HepG2 (cell line): ENCODE results near the gene GFER. TPM values are rescaled to one million over a fixed set of nuclear protein-coding genes. Genes with fewer than 3 reads are reported as not detected.

ENCODE experiments used
- BATF2 ChIP-seq: sonication (generic); formaldehyde crosslinking; IDR thresholded peaks from 2 replicates; pipeline ENCODE4 v1.8.0; 2022; ENCODE audit warnings: mild to moderate bottlenecking, missing genetic modification reagents, moderate library complexity
- FOXM1 ChIP-seq: sonication (generic); formaldehyde crosslinking; IDR thresholded peaks from 2 replicates; pipeline ENCODE4 v1.5.0; 2020; ENCODE audit warnings: missing genetic modification reagents
- HOXA5 ChIP-seq: sonication (generic); formaldehyde crosslinking; IDR thresholded peaks from 2 replicates; pipeline ENCODE4 v1.4.0; 2020; ENCODE audit warnings: missing genetic modification reagents
- KAT7 ChIP-seq: IDR thresholded peaks from 2 replicates; pipeline ENCODE4 v1.6.1; 2018; ENCODE audit warnings: borderline replicate concordance, missing compliant biosample characterization
- PAF1 ChIP-seq: IDR thresholded peaks from 2 replicates; pipeline ENCODE4 v1.6.1; 2016; ENCODE audit warnings: missing genetic modification reagents, missing compliant biosample characterization
- SMYD3 ChIP-seq: sonication (generic); formaldehyde crosslinking; IDR thresholded peaks from 2 replicates; pipeline ENCODE4 v1.8.1; 2023; ENCODE audit warnings: mild to moderate bottlenecking, missing genetic modification reagents
- TFAP4 ChIP-seq: sonication (generic); IDR thresholded peaks from 2 replicates; pipeline ENCODE4 v1.6.1; 2016; ENCODE audit warnings: low read depth, borderline replicate concordance
- ZNF446 ChIP-seq: sonication (generic); formaldehyde crosslinking; IDR thresholded peaks from 2 replicates; pipeline ENCODE4 v1.5.0; 2020; ENCODE audit warnings: mild to moderate bottlenecking, missing genetic modification reagents
- ZNF563 ChIP-seq: sonication (generic); formaldehyde crosslinking; IDR thresholded peaks from 2 replicates; pipeline ENCODE4 v1.8.0; 2022; ENCODE audit warnings: mild to moderate bottlenecking, moderate library complexity, missing genetic modification reagents
- ZNF703 ChIP-seq: sonication (generic); formaldehyde crosslinking; IDR thresholded peaks from 2 replicates; pipeline ENCODE4 v1.5.1; 2020; ENCODE audit warnings: missing genetic modification reagents, mild to moderate bottlenecking, moderate library complexity, borderline replicate concordance
- ZNF710 ChIP-seq: sonication (generic); formaldehyde crosslinking; IDR thresholded peaks from 2 replicates; pipeline ENCODE4 v1.5.0; 2020; ENCODE audit warnings: mild to moderate bottlenecking, missing genetic modification reagents, borderline replicate concordance
- ZNF746 ChIP-seq: sonication (generic); formaldehyde crosslinking; IDR thresholded peaks from 2 replicates; pipeline ENCODE4 v1.8.0; 2022; ENCODE audit warnings: mild to moderate bottlenecking, missing genetic modification reagents
- ZNF770 ChIP-seq: sonication (generic); formaldehyde crosslinking; IDR thresholded peaks from 2 replicates; pipeline ENCODE4 v1.5.0; 2020; ENCODE audit warnings: mild to moderate bottlenecking, missing genetic modification reagents
- ZNF792 ChIP-seq: IDR thresholded peaks from 2 replicates; pipeline ENCODE4 v1.6.1; 2016
- ZNF883 ChIP-seq: sonication (generic); formaldehyde crosslinking; IDR thresholded peaks from 2 replicates; pipeline ENCODE4 v1.5.1; 2020; ENCODE audit warnings: mild to moderate bottlenecking, missing genetic modification reagents; ENCODE audit errors: not compliant biosample characterization
- polyA plus RNA-seq, 8 experiments: library from polyadenylated mRNA; depleted of rRNA in 3 of 8; stranded (reverse) in 7 of 8; unstranded in 1 of 8; fragments of >200 nt; fragmentation: Illumina TruSeq in 4 of 8; extraction: Trizol in 4 of 8; gene quantifications; 2 replicates each; pipeline versions ENCODE4 v1.2.1 to v1.2.3, GENCODE V29; 2011 to 2016; ENCODE audit warnings: low read depth in 4 of 8, missing spikeins in 1 of 8, mixed read lengths in 1 of 8; ENCODE audit not compliant: insufficient read depth in 1 of 8
- total RNA-seq, 5 experiments: library from RNA; depleted of rRNA; stranded (reverse); fragments of >200 nt; fragmentation: Illumina TruSeq; extraction: Trizol; gene quantifications; 2 replicates each; pipeline ENCODE4 v1.2.3, GENCODE V29; 2016; ENCODE audit warnings: low read depth in 1 of 5
- TF ChIP-seq, protein P1 (sequence below): sonication (generic); formaldehyde crosslinking; IDR thresholded peaks from 2 replicates; pipeline ENCODE4 v1.5.0; 2020; ENCODE audit warnings: missing genetic modification reagents, mild to moderate bottlenecking, borderline replicate concordance
- TF ChIP-seq, protein P2 (sequence below): sonication (generic); formaldehyde crosslinking; IDR thresholded peaks from 2 replicates; pipeline ENCODE4 v1.4.0; 2020; ENCODE audit warnings: missing genetic modification reagents, borderline replicate concordance

The GFER gene
- total and polyA plus RNA-seq, 2 of the 13 experiments (the other 11 are each of a cell fraction or from before 2014, with no cell fraction given), result 28.6 to 71.7 TPM

DNA sequence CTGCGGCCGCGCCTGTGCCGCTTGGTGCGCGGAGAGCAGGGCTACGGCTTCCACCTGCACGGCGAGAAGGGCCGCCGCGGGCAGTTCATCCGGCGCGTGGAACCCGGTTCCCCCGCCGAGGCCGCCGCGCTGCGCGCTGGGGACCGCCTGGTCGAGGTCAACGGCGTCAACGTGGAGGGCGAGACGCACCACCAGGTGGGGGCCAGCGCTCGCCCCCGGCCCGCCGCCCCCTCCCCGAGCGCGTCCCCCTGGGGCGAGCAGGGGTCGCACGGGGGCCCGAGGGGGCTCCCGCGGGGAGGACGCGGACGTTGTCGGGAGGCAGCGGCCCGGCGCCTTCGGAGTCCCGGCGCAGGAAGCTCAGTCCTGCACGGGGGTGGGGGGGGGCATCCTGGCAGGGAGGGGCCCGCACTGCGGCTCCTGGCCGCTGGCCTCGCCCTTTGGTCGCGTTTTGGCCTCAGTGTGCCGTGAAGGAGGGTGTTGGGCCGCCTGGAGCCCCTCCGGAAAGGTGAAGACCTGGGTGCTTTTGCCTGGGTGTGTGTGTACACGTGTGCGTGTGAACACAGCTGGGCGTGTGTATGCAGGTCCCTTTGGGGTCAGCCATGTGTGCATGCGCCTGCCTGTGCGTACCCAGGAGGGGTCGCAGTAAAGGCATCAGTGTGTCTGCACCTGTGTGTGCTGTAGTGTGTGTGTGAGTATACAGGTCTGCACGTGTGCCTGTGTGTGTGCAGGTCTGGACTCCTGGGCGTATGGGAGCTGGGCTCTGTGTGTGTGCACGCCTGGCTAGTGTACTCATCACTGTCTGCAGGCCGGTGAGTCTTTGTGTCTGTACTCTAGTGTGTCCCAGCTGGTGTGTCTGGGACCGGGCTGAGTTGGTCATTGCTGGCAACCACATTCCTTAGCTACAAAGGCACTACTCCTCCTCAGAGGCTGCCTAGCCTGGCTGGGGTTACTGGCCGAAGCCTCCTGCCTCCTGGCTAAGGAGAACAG is 43.3 kb downstream of the GFER start (continued):
- TF ChIP-seq, protein P1, sequence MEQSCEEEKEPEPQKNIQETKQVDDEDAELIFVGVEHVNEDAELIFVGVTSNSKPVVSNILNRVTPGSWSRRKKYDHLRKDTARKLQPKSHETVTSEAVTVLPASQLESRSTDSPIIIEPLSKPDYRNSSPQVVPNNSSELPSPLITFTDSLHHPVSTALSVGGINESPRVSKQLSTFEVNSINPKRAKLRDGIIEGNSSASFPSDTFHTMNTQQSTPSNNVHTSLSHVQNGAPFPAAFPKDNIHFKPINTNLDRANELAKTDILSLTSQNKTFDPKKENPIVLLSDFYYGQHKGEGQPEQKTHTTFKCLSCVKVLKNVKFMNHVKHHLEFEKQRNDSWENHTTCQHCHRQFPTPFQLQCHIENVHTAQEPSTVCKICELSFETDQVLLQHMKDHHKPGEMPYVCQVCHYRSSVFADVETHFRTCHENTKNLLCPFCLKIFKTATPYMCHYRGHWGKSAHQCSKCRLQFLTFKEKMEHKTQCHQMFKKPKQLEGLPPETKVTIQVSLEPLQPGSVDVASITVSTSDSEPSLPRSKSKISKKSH (CRISPR knock-in tag), result 0 out of 2 replicates have a peak, but pooled peaks have one; percentile 29
- TF ChIP-seq ZNF792 (CRISPR knock-in tag) (no peak), ZNF746 (CRISPR knock-in tag) (0 out of 2 replicates have a peak, but pooled peaks have one; percentile 31), PAF1 (no peak), KAT7 (CRISPR knock-in tag) (no peak), BATF2 (CRISPR knock-in tag) (no peak), ZNF446 (CRISPR knock-in tag) (no peak), FOXM1 (CRISPR knock-in tag) (no peak), ZNF563 (CRISPR knock-in tag) (no peak; the same call in 1 of the 2 replicates), ZNF770 (no peak), ZNF710 (CRISPR knock-in tag) (0 out of 2 replicates have a peak, but pooled peaks have one; percentile 15), HOXA5 (CRISPR knock-in tag) (no peak), SMYD3 (no peak), ZNF883 (CRISPR knock-in tag) (no peak), ZNF703 (CRISPR knock-in tag) (no peak), TFAP4 (peak; percentile 81)
- TF ChIP-seq, protein P2, sequence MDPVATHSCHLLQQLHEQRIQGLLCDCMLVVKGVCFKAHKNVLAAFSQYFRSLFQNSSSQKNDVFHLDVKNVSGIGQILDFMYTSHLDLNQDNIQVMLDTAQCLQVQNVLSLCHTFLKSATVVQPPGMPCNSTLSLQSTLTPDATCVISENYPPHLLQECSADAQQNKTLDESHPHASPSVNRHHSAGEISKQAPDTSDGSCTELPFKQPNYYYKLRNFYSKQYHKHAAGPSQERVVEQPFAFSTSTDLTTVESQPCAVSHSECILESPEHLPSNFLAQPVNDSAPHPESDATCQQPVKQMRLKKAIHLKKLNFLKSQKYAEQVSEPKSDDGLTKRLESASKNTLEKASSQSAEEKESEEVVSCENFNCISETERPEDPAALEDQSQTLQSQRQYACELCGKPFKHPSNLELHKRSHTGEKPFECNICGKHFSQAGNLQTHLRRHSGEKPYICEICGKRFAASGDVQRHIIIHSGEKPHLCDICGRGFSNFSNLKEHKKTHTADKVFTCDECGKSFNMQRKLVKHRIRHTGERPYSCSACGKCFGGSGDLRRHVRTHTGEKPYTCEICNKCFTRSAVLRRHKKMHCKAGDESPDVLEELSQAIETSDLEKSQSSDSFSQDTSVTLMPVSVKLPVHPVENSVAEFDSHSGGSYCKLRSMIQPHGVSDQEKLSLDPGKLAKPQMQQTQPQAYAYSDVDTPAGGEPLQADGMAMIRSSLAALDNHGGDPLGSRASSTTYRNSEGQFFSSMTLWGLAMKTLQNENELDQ (CRISPR knock-in tag), result no peak
